NCI-H1417 treated with DMSO at 0.1 percent for 48 hours (cell line): Measurements from ENCODE around the gene TP53RK.

Experiments used
- DNase-seq: peaks from one replicate; lab custom pipeline; 2025; lab: John Stamatoyannopoulos, UW

TP53RK gene

DNA sequence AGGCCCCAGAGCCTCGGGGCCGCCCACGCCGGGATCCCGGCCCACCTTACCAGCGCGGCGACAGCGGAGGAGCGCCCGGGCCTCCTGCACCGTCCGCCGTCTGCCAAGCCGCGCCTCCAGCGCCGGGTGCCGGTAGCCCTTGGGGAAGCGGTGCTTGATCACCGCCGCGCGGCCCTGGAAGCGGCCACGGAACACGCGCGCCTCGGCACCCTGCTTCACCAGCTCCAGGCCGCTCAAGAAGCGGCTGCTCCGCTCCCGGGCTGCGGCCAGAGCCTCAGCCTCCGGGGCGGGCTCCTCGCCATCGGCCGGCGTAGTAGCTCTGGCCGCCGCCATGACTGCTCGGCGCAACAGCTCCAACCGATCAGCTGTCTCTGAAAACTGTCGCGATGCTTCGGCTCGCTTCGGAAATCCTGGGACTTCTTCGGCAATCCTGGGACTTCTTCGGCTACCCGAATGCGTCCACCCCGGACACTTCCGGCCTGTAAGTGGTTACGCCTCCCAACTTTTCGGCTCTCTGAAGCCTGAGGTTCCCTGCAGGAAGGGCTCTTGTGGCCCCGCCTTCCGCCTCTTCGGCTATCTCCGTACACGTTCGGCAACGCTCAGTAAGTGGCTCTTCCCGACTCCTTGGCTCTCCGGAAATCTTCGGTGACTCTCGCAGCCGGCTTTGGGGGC, at the start of gene TP53RK:
TP53RK (minus strand) TSS at position 363 of the 672 bp plus-strand sequence; CDS start at position 333, 30 bp downstream.
- DNase-seq, result peak; percentile 63

DNA sequence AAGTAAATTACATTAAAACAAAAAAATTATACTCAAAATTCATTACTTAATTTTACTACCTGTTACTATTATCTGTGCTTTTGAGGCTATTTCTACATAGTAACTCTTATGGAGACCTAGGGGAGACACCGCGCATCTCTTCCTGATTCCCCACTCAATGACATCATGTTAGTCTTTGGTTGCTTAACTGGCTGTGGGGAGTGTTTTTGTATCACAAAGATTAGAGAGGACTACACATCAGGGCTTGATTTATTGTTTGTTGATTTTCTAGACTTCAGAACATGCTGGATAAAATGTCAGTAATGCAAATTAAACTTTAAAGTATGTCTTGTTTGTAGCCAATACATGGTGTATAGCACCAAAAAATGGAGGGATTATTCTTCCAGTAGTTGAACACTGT, 46.2 kb upstream of the TP53RK start:
- no peak for DNase-seq

- no peak for DNase-seq
These were observed 42.5 kb upstream of the TP53RK start for GRCh38 chr20:46731770-46732169.

GRCh38 chr20:46725186-46726165, 36.2 kb upstream of the TP53RK start:
- DNase-seq, result no peak

DNA sequence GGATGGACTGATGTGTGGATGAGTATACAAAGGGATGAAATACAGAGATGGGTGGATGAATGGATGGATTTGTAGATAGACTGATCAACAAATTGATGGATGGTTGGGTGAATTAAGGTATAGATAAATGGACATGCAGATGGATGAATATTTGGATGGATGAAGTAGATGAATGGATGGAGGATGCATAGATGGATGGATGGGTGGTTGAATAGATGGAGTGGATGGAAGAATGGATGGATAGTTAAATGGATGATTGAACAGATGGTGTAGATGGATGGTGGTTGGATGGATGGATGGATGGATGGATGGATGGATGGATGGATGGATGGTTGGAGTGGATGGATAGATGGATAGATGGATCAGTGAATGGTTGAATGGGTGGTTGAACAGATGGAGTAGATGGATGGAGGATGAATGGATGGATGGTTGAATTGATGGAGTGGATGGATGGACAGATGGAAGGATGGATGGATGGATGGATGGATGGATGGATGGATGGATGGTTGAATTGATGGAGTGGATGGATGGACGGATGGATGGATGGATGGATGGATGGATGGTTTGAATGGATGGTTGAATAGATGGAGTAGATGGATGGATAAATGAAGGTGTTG, 35.2 kb upstream of the TP53RK start:
- DNase-seq, result no peak

DNA sequence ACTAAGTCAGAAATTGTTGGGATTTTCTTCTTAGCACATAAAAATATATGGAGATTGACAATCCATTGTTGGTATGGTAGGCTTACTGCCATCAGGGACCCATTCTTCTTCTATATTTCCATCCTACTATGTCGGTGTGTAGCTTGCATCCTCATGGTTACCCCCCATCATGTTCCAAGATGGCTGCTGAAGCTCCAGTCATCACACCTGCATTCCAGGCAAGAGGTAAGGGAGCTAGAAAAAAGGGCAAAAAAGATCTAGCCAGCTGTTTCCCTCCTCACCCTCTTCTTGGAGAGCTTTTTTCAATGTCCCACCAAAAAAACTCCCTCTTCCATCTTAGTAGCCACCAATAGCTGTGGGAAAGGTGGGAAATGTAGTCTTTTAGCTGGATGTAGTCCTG, 33.8 kb upstream of the TP53RK start:
- no peak for DNase-seq

GRCh38 chr20:46722450-46722849, 33.2 kb upstream of the TP53RK start:
- DNase-seq, result no peak

- DNase-seq, result no peak
These were observed 32.2 kb upstream of the TP53RK start for GRCh38 chr20:46721476-46721875.

DNA sequence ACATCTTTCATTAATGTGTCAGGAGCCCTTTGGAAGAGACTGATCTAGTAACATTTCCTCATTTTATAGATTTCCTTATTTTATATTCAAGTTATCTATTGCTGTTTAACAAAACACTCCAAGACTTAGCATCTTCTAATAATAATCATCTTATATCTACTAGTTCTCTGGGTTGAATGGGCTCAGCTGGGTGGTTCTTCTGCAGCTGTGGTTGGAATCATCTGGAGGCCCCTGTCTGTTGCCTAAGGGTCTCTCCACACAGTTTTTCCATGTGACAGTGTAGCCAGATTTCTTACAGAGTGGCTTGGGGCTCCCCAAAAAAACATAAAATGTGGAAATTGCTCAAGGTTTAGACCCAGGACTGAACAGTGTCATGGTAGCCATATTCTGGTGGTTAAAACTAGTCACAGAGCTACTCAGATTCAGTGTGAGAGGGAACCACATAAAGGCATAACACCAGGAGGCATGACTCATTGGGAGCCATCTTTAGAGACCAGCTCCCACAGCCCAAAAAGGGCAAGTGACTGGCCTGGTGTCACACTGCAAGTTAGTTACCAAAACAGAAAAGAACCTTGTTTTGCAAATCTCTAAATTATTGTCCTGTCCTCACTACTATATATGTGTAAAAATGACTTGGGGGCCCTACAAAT, 31.7 kb upstream of the TP53RK start:
- no peak for DNase-seq

GRCh38 chr20:46720019-46720418, 30.8 kb upstream of the TP53RK start:
- DNase-seq, result no peak

- no peak for DNase-seq
These were observed 28.7 kb upstream of the TP53RK start for GRCh38 chr20:46717818-46718541.

GRCh38 chr20:46715292-46715756, 26.1 kb upstream of the TP53RK start:
- no peak for DNase-seq

DNA sequence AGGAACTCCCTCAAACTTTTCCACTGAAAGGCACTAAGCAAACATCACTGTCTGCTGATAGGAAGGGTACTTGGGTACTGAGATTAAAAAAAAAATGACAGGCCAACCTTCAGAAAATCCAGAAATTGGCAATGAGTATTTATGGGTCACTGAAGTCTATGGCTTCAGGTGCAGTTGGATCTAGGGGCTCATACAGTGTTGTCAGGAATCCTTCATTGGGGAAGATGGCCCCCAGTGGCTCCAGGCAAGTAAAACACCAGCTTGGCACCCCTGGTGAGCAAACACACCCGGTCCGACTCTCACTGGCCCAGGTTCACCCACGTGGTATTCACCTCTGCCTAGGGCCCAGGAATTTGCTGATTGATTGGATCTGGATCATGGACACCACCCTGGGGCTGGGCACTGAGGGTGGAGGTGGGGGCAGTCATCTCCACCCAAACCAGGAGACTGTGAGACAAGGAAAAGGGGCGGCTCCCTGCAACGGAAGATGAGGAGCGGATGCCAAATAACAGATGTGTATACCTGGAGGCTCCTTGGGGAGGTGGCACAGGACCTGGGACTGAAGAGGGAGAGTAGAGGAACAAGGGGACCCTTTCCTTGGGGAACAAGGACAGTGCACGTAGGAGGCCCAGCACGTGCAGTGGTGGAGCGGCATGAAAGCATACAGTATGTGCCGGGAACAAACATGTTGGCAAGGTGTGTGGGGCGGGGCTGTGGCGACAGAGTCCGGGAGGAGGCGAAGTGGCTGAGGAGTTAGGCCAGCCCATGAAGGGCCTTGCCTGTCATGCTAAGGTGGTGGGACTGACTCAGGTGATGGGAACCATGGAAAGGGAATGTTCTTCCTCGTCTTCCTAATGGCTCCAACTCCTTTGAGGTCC, 25.0 kb upstream of the TP53RK start:
- no peak for DNase-seq

GRCh38 chr20:46712056-46712636, 22.9 kb upstream of the TP53RK start:
- DNase-seq, result no peak

DNA sequence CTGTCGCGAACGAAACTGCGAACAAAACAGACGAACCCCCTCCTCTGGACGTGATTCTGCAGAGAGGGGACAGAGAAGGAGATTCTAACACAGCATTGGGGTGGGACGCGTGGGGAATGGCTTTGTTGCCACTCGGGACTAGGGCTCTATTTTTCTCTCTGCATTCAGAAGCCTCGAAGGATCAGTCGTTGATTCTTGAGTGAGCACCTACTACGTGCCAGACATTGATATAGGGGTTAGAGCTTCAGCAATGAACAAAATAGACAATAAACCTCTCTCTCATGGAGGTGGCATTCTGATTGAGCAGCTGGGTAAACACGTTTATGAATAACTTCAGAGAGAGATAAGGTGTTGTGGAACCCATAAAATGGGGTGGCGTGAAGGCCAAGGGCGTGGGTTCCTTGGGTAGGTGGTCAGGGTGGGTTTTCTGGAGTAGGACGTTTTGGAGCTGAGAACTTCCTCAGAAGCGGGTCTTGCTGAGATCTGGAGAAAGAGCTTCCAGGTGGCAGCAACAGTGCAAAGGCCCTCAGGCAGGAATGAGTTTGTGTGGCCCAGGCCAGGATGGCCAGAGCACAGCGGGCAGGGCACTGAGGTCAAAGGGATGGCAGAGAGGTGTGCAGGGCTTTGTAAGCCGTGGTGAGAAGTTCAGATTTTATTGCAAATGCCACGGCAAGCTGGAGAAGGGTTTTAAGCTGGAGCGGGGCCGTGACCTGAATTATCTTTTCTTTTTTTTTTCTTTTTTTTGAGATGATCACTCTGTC, 21.1 kb upstream of the TP53RK start:
- DNase-seq, result no peak

DNA sequence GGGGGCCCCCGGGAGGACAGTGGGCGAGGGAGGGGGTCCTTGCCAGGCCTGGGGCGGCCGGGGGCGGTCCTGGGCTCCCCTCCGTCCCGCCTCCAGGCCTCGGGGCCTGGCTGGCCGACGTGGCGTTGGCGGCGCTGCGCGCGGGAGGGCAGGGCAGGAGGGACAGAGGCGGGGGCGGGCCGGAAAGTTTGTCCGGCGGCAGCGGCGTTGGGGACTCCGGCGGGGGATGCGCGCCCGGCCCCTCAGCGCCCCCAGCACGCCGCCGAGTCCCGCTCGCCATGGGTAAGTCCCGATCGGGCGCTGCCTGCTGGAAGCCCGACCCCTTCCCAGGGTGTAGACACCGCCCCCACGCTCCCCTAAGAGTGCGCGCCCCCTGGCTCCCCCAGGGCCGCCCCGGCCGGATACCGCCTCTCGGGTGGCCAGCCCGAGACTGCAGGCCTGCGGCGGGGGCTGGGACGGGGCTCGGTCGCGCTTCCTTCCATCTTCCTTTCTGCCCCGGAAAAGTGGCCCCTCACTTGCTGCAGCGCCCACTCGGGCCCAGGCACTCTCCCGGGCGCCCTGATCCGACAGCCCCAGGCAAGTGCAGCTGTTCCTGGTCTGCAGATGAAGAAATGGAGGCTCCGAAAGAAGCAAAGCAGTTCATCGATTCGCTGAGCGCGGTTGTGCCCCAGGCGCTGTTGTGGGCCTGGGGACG, 20.4 kb upstream of the TP53RK start, which contains the start of gene SLC2A10:
SLC2A10 (plus strand) TSS at position 191 of the 694 bp plus-strand sequence; CDS start at position 279, 88 bp downstream.
- DNase-seq, result no peak

- DNase-seq, result no peak
These were observed 19.8 kb upstream of the TP53RK start for GRCh38 chr20:46709055-46709458.

GRCh38 chr20:46708172-46708860, 19.1 kb upstream of the TP53RK start:
- DNase-seq, result no peak
